HG02943 (cell line): ENCODE measurements around the gene SYPL2.

Source experiments
- ATAC-seq: cut with Tn5 transposase; IDR thresholded peaks from one replicate; pipeline ENCODE4 v1.9.1; 2021; ENCODE audit warnings: mild to moderate bottlenecking, low read depth, moderate library complexity; ENCODE audit not compliant: unreplicated experiment

Gene SYPL2

DNA sequence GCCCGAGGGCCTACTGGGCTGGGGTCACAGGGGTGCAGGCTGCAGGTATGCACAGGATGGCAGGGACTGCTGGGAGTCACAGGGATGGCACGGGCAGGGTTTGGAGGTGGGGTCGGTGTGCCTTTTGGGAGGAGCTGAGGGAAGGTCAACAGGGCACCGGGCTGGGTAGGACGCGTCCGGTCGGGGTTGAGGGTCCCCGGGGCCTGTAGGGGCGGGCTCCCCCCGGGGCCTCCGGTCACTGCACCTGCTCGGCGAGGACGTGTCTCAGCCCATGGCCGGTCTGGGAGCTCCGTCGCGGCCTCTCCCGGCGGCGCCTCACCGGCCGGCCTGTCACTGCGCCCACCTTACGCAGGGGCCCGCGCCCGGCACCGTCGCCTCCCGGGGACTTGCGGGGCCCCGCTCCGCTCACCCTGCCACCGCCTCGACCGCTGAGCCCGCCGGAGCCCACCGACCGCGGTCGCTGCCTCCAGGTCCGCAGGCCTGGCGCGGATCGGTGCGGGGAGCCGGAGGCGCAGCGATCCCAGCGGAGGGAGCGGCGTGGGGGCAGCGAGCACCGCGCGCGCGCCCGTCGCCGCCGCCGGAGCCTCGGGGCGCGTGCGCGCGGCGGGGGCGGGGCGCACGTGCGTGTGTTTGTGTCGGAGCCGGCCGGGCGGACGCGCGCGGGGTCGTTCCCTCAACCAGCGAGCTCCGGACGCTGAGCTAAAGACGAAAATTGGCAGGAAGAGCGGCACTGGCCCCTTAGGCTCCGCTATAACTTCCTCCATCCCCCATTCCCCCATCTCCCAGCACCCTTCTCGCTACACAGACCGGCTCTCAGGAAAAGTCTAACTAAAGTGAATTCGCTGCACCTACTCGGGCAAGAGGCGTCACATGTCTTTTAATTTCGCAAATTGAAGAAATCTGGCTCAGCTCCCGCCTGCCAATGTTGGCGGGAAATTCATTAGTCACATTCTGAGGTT, 43.1 kb downstream of the SYPL2 start, which contains the start of gene AMIGO1:
Gene AMIGO1 (minus strand): TSS at position 552 of the 959 bp plus-strand sequence. CDS start 815 bp downstream, outside the sequence.
- ATAC-seq = no peak

DNA sequence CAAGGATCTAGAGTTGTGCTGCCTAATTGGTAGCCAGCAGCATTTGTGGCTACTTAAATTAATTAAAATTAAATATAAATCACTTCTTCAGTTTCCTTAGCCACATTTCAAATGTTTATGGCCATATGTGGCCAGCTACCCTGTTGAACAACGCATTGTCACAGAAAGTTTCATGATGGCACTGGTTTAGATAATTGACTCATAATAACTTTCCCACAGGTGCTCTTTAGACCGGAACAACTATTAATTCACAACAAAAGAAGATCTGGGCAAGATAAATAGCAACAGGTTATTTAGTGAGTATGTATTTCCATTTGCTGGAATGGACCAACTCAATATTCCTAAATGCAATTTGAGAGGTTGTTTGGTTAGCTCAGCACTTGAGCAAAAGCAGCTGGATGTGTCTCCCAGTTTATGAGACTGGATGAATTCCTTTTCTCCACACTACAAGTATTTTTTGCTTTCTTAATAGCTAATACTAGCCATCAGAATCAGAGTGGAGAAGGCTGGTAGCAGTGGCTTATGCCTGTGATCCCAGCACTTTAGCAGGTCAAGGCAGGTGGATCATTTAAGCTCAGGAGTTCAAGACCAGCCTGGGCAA, 46.9 kb downstream of the SYPL2 start:
- ATAC-seq = no peak

DNA sequence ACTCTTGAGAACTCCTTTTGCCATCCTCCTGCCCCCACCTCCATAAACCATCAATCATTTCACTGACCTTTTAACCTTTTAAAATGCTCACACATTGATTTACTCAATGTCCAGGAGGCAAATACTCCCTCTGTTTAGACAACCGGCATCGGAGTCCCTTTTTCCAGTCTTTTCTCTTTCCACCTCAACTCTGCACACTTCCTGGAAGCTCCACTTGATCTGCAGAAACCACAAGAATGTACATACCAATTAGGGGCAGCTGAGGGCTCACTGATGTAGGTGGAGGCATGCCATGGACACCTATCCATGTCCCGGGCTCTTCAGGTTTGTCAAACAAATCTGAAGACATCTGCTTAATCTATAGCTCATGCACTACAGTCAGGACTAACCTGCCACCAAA, 48.5 kb downstream of the SYPL2 start:
- no peak for ATAC-seq

DNA sequence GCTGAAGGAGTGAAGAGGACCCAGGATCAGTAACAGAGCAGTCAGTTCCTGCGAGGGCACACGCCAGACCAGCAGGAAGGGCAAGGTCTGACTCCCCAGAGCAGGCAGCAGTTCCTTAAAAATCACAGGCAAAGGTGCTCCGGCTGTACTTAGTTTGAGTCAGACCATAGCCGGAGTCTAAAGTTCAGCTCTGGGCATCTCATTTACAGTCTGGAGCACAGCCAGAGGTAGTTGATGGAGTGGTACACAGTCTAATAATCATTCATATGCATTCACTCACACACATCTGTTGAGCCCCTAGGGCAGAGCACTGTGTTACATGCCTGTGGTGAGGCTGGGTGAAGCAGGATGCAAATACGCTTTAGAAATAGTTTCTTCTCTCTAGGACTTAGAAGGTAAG, 50.5 kb downstream of the SYPL2 start:
- no peak for ATAC-seq

DNA sequence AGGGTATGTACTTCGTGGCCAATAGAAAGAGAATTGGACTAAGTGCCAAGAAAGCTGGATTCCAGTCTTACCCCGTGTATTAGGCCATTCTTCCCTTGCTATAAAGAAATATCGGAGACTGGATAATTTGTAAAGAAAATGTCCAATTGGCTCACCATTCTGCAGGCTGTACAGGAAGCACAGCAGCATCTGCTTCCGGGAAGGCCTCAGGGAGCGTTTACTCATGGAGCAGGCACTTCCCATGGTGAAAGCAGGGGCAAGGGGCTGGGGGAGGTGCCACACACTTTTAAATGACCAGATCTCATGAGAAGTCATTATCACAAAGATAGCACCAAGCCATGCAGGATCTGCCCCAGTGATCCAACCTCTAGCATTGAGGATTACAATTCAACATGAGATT, 51.0 kb downstream of the SYPL2 start:
- no peak for ATAC-seq

DNA sequence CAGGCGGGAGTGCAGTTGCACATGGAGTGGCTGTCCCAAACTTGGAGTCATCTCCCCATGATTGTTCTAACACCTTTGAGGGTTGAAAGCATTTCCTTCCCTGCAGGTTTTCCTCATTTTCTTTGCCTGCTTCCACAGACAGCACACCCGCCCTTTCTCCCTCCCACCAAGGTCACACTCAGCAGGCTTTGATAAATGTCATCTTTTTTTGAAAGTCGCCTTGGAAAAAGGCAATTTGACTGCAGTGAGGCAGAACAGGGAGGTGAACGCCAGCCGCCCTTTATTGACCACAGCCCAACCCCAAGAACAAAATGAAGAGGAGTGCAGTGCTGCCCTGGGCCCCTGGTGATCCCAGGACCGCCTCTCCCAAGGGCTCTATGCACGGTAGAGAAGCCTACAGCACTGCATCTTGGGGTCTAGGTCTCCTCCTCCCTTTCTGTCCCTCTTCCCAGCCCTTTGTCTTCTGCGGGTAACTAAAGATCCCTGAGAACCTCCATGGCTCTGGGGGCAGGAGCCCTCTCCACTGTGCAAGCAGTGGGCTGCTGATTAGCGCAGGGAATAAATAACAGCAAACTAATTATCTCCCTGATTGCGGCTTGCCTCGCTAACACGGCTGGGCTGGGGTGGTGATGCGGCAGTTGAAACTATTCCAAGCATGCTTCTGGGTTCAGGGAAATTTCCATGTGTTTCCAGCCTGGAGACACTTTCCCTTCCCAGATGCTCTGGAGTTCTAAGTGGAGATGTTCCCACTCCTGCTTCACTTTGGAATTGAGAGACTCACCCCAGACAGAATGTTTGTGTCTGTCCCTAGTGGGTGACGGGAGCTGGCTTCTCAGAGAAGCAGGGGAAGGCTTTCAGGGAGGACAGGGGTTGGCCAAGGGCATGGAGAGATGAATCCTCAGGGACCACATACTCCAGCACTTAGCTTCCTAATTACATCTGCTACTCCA, 54.9 kb downstream of the SYPL2 start:
- no peak for ATAC-seq

DNA sequence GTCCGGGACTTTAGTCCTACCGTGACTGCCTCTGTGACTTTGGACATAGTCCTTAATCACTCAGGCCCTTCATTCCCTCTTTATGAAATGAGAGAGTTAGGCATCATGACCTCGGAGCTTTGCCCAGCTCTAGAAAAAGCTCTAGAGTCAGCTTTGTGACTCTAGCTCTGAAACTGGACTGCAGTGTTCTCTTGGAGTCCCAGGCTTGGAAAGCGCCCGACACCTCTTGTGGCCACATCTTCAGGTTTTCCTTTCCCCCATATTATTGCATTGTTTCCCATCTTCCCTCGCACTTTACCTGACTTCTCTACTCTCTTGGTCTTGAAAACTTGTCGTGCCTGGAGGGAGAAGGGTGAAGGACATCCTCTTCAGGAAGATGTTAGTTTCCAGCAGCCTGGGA, 55.7 kb downstream of the SYPL2 start:
- ATAC-seq = no peak

DNA sequence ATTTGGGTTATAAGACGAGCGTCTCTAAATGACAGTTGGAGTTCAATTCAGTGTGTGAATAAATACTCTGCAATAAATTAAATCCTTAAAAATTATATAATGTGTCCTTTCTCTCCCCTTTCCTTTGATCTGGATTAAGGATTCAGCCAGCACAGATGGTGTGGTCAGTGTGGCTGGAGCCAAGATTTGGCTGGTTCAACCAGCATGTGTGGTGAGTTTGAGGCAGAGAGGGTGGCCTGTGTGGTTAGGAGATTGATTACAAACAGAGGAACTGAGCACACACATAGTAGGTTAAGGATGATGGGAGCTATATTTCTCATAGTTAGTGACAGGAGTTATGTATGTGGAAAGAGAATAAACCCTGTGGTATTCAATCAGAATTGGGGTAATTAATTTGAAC, 57.4 kb downstream of the SYPL2 start:
- no peak for ATAC-seq

DNA sequence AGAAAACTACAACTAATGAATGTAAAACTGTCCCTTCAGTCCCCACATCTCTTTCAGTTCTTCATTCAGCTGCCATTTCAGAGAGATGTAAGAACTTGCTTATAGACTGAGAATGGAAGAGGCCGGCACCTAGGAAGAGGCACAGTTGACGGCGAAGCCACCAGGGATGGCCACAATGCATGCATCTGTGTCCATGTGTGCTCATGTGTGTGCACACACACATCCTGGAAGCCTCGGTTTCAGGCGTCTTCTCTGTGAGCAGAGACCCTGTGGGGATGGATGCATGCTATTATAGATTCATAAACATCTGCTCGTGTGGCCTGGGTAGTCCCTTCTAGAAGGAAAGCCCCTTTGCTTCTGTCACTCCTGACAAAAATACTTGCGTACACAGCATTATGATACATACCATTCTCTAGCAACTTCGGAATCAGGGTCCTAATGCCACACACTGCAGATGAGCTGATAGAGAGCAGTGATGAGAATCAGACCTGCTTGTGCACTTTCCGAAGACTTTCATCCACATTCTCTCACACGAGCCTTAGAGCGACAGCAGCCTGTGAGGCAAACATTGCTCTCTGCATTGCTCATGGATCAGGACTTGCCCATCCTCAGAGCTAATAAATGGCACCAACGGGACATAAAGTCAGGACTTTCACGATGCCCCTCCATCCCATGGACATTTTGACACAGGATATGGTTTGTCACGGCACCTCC, 60.9 kb downstream of the SYPL2 start:
- ATAC-seq = no peak

DNA sequence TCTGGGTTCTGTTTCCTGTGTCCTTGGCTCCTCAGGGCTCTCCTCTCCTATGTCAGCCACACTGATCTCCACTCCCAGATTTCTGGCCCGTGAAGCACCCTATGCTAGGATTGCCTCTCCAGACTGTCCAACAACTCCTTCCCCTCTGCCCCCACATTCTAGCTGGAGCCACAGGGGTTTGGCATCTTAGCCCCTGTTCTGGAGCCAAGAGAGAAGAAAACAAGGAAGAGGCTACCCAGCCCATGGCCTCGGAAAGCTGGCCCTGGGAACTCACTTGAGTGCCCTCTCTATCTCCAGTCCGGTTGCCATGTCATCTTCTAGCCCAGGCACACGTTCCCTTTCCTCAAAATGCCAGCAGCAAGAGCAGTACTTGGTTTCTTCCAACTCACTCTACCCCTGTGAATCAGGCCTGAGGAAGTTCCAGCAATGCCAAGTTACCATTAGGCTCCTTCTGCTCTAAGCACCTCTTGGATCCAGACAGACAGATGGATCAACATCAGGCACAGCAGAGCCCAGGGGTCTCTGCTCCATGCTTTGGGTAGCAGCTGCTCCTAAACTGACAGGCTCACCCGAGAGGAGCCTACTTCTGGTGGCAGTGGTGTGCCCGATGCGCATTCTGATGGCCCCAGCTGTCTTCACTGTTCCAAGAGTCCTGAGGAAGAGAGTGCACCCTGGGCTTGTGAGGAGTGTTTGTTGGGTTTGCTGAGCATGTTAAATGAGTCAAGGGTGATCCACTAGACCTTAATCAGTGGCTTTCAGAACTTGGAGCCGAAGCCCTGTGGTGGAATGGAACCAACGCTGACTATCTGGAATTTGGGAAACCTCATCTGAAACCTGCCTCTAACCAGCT, 61.7 kb downstream of the SYPL2 start:
- no peak for ATAC-seq

DNA sequence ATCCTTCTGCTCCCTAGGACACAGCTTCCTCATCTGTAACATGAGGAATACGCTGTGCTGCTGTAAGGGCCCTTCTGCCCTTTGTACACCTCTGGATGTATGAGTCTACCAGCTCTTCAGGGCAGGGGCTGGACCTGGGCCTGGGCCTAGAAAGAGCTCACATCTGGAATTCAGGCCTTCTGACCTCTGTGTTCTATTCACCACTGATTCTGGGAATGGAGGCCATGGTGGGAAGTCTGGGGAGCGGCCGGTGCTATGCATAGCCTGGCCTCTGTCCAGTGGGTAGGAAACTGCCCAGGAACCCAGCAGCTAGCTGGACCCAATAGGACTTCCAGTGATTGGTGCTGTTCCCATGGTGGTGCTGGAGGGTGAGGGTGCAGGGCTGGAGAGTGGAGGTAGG, 62.4 kb downstream of the SYPL2 start:
- no peak for ATAC-seq

DNA sequence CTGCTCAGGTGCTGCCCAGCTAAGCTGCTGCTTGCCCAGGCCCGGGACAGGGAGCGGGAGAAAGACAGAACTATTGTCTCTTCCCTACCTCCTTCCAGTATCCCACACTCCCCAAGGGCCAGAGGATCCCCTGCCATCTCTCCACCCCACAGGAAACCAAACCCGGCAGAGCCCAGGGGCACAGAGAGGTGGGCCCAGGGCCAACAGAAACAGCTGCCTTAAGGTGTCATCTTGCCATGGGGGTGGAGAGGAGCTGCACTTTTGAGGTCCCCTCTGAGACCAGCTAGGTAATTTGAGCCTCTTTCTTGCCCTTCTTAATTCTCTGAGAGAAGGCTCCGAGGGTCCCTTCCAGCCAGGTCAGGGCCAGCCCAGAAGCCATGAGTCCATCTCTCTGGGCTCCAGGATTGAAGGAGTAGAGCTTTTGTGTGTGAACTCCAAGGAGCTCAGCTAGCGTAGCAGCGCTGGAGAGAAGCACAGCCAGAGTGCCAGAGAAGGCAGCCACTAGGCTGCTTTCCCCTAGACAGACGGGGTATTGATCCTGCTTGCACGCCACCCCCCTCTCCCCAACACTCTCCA, 63.6 kb downstream of the SYPL2 start:
- ATAC-seq = no peak

DNA sequence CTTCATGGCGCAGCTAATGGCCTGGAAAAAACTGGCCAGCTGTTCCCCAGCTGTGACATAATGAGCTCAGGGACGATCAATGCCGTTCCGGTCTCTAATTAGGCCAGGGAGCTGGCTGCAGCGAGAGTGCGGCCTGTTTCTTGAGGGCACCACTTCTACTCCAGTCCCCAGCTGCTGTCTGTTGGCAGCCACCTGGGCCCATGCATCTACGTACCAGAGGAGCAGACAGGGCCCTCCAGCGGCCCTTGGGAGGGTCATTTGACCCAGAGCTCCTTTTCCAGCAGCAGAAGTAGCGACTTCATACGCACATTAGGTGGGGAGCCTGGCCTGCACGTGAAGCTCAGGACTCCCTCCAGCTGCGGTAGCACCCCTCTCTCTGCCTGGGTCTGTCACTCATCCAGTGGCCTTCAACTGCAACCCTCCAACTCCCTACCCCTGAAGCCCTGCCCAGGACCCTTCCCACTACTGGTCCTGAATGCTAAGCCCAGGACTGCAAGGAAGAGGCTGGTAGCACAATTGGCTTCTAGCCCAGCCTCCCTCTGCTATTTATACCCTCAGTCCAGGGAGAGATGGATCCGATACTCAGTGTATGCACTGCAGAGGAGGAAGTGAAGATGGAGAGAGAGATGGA, 64.2 kb downstream of the SYPL2 start:
- ATAC-seq = no peak

DNA sequence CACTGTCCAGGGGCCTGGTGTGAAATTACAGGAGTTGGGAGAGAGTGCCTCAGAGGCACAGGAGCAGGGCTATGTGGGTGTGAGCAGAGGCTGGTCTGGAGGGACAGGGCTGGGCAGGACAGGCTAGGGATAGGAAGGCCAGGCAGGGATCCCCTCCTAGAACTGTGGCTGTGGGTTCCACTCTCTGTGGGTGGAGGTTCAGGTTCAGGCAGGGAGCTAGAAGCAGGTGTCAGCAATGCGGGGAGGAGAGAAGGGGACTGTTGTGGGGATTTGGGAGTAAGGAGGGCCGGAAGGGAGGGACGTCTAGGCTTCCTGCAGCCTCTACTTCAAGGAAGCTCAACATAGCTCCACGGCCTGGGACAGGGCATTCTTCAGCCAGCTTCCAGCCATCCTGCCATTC, 65.0 kb downstream of the SYPL2 start:
- ATAC-seq = no peak
